GM23338 (cell line): Measurements from ENCODE around the gene GDAP1L1. TPM values are rescaled to one million over a fixed set of nuclear protein-coding genes. Genes with fewer than 3 reads are reported as not detected.

Experiments used
- ATAC-seq: fragments of 200-7000 bp; cut with Tn5 transposase; 3 replicates; pipeline ENCODE4 v1.9.1; 2020
- DNase-seq: peaks from one replicate; pipeline ENCODE4 v3.0.0-alpha.2; 2015; ENCODE audit warnings: low spot score
- H2AFZ ChIP-seq: fragments of 200-600 bp; sonication (generic); 2 replicates; pipeline ENCODE4 v1.8.0; 2016; ENCODE audit warnings: antibody characterized with exemption, mild to moderate bottlenecking, moderate library complexity
- H3F3A ChIP-seq: fragments of 200-600 bp; sonication (generic); replicated peaks from 2 replicates; pipeline ENCODE4 v1.8.0; 2017; ENCODE audit warnings: antibody characterized with exemption, mixed run types, low read depth
- H3K27ac ChIP-seq: fragments of 200-600 bp; sonication (generic); 2 replicates; pipeline ENCODE4 v1.6.1; 2016; ENCODE audit warnings: low read depth
- H3K27me3 ChIP-seq: fragments of 200-600 bp; sonication (generic); 2 replicates; pipeline ENCODE4 v1.8.0; 2016; ENCODE audit warnings: mild to moderate bottlenecking, mixed run types, moderate library complexity; ENCODE audit not compliant: insufficient read depth
- H3K36me3 ChIP-seq: fragments of 200-600 bp; sonication (generic); 2 replicates; pipeline ENCODE4 v1.8.0; 2016; ENCODE audit warnings: mild to moderate bottlenecking; ENCODE audit not compliant: insufficient read depth
- H3K4me1 ChIP-seq: fragments of 200-600 bp; sonication (generic); 2 replicates; pipeline ENCODE4 v1.8.0; 2016; ENCODE audit warnings: mild to moderate bottlenecking, moderate library complexity; ENCODE audit not compliant: insufficient read depth
- H3K4me2 ChIP-seq: fragments of 200-600 bp; sonication (generic); 2 replicates; pipeline ENCODE4 v1.7.1; 2017; ENCODE audit warnings: mixed run types
- H3K4me3 ChIP-seq: fragments of 200-600 bp; sonication (generic); 2 replicates; pipeline ENCODE4 v1.6.1; 2016; ENCODE audit warnings: mixed run types
- H3K79me2 ChIP-seq: fragments of 200-600 bp; sonication (generic); replicated peaks from 2 replicates; pipeline ENCODE4 v1.8.0; 2017; ENCODE audit warnings: mild to moderate bottlenecking; ENCODE audit not compliant: insufficient read depth
- H3K9me2 ChIP-seq: fragments of 200-600 bp; sonication (generic); 2 replicates; pipeline ENCODE4 v1.8.0; 2017; ENCODE audit not compliant: insufficient read depth
- H4K20me1 ChIP-seq: fragments of 200-600 bp; sonication (generic); replicated peaks from 2 replicates; pipeline ENCODE4 v1.8.0; 2017; ENCODE audit warnings: mild to moderate bottlenecking; ENCODE audit not compliant: insufficient read depth
- H3K27ac Mint-ChIP-seq: 2 replicates; pipeline ENCODE4 v1.8.0; 2020; ENCODE audit warnings: inconsistent platforms, mild to moderate bottlenecking, moderate library complexity, mixed read lengths
- H3K27me3 Mint-ChIP-seq: 3 replicates; pipeline ENCODE4 v1.8.0; 2022; ENCODE audit warnings: low read depth, mild to moderate bottlenecking, moderate library complexity, mixed read lengths, inconsistent platforms; ENCODE audit not compliant: insufficient read depth, poor library complexity
- H3K36me3 Mint-ChIP-seq: 3 replicates; pipeline ENCODE4 v1.8.0; 2021; ENCODE audit warnings: low read depth, mild to moderate bottlenecking, inconsistent platforms, moderate library complexity, mixed read lengths
- H3K4me1 Mint-ChIP-seq: 3 replicates; pipeline ENCODE4 v1.8.0; 2020; ENCODE audit warnings: mild to moderate bottlenecking, inconsistent platforms, mixed read lengths
- H3K4me3 Mint-ChIP-seq: 3 replicates; pipeline ENCODE4 v1.8.0; 2021; ENCODE audit warnings: moderate library complexity, mild to moderate bottlenecking, inconsistent platforms, mixed read lengths
- H3K9me3 Mint-ChIP-seq: 3 replicates; pipeline ENCODE4 v1.8.0; 2020; ENCODE audit warnings: moderate library complexity, mild to moderate bottlenecking, inconsistent platforms, mixed read lengths
- CTCF ChIP-seq, 2 experiments: fragments of 200-600 bp in 1 of 2; sonication (generic) in 1 of 2; conservative IDR thresholded peaks; 2 replicates each; pipeline versions ENCODE4 v1.5.1 to v1.6.1; 2016 to 2017; ENCODE audit warnings: antibody characterized with exemption in 2 of 2, low read depth in 2 of 2, mild to moderate bottlenecking in 2 of 2, moderate library complexity in 1 of 2
- ETS1 ChIP-seq: IDR thresholded peaks from 2 replicates; pipeline ENCODE4 v1.6.1; 2016; ENCODE audit warnings: antibody characterized with exemption
- EZH2 ChIP-seq: fragments of 200-600 bp; sonication (generic); IDR thresholded peaks from one replicate; pipeline ENCODE4 v1.8.0; 2017; ENCODE audit warnings: antibody characterized with exemption, mild to moderate bottlenecking, low read depth; ENCODE audit not compliant: unreplicated experiment
- EZH2phosphoT487 ChIP-seq: fragments of 200-600 bp; sonication (generic); IDR thresholded peaks from one replicate; pipeline ENCODE4 v1.8.1; 2018; ENCODE audit warnings: antibody characterized with exemption; ENCODE audit not compliant: unreplicated experiment
- JUNB ChIP-seq: IDR thresholded peaks from one replicate; pipeline ENCODE4 v1.6.1; 2016; ENCODE audit warnings: antibody characterized with exemption; ENCODE audit not compliant: unreplicated experiment
- POLR2AphosphoS5 ChIP-seq: IDR thresholded peaks from 2 replicates; pipeline ENCODE4 v1.6.1; 2016; ENCODE audit warnings: antibody characterized with exemption, low read depth
- REST ChIP-seq: IDR thresholded peaks from one replicate; pipeline ENCODE4 v1.6.1; 2018; ENCODE audit warnings: antibody characterized with exemption; ENCODE audit not compliant: unreplicated experiment
- STAT1 ChIP-seq: IDR thresholded peaks from one replicate; pipeline ENCODE4 v1.6.1; 2016; ENCODE audit warnings: antibody characterized with exemption; ENCODE audit not compliant: unreplicated experiment
- polyA plus RNA-seq: library from polyadenylated mRNA; unstranded; fragments of >200 nt; fragmentation: Nextera tagmentation; extraction: Ambion mirVana; gene quantifications from 2 replicates; pipeline ENCODE4 v1.2.1, GENCODE V29; 2016
- total RNA-seq: library from RNA; depleted of rRNA; stranded (reverse); fragments of >200 nt; shearing (Covaris generic); gene quantifications from 2 replicates; pipeline ENCODE4 v1.2.3, GENCODE V29; 2014

GDAP1L1 gene
- total and polyA plus RNA-seq, 2 experiments from 2014 or later = 4.5 to 11.2 TPM

GRCh38 chr20:44296011-44296410, 48.9 kb downstream of the GDAP1L1 start (continued):
- TF ChIP-seq REST (no peak), EZH2phosphoT487 (no peak), CTCF (conservative IDR thresholded peaks at IDR 0.05; ENCODE audit: low read depth in 2 of 2) (no peak), POLR2AphosphoS5 (no peak), EZH2 (no peak), JUNB (no peak), ETS1 (no peak)

GRCh38 chr20:44297721-44298120, 50.6 kb downstream of the GDAP1L1 start:
- peaks cover 4% of the 10 kb centered on the region for H3K27me3 Mint-ChIP-seq
- no peak overlapping the region for H3K4me3 Mint-ChIP-seq
- H3K79me2 ChIP-seq = no peaks in the 10 kb centered on the region
- no peak for TF ChIP-seq REST
- TF ChIP-seq STAT1 = no peak
- TF ChIP-seq JUNB = no peak
- TF ChIP-seq EZH2phosphoT487 = no peak
- no peak for TF ChIP-seq CTCF (conservative IDR thresholded peaks at IDR 0.05; ENCODE audit: low read depth in 2 of 2)

More at GRCh38 chr20:44297721-44298120, 50.6 kb downstream of the GDAP1L1 start:
- Histone ChIP-seq H2AFZ (no peak overlapping the region), H3K27me3 (no peaks in the 10 kb centered on the region), H3K4me1 (no peaks in the 10 kb centered on the region), H3K36me3 (no peaks in the 10 kb centered on the region), H3F3A (no peaks in the 10 kb centered on the region), H3K9me2 (no peaks in the 10 kb centered on the region), H3K4me3 (no peak overlapping the region), H3K27ac (no peak overlapping the region), H4K20me1 (no peaks in the 10 kb centered on the region; the same call in 1 of the 2 replicates), H3K4me2 (no peak overlapping the region)
- H3K9me3 Mint-ChIP-seq = no peaks in the 10 kb centered on the region
- no peak for ATAC-seq
- H3K4me1 Mint-ChIP-seq = peaks cover 3% of the 10 kb centered on the region
- DNase-seq = no peak
- no peak overlapping the region for H3K27ac Mint-ChIP-seq
- H3K36me3 Mint-ChIP-seq = no peaks in the 10 kb centered on the region
